Calu3 (cell line): Measurements from ENCODE around the gene XBP1. TPM values are rescaled to one million over a fixed set of nuclear protein-coding genes. Genes with fewer than 3 reads are reported as not detected.
A peak's percentile ranks its signal among the peaks of the same experiment; 100 is the strongest.
"Not testable (repeated sequence)": the region's sequence is repeated elsewhere in the genome, so short reads cannot be mapped to it uniquely, and the experiment has no call there.

Source experiments
- BruUV-seq: library from RNA; stranded (reverse); fragments of 400-500 nt; replicated peaks from 2 replicates; lab custom pipeline; 2021; lab: Mats Ljungman, UMichigan
- CTCF ChIA-PET: fragments of 300-600 bp; sonication (Branson Sonifier 250); formaldehyde crosslinking; loops from one replicate; lab custom pipeline; 2022; ENCODE audit warnings: antibody characterized with exemption; lab: Charles Lee
- DNase-seq: peaks from one replicate; pipeline ENCODE4 v3.0.0; 2022
- H3K27ac Mint-ChIP-seq: one replicate; pipeline ENCODE4 v1.8.0; 2022; ENCODE audit warnings: mixed read lengths; ENCODE audit not compliant: unreplicated experiment
- H3K27me3 Mint-ChIP-seq: one replicate; pipeline ENCODE4 v1.8.0; 2022; ENCODE audit warnings: mixed read lengths; ENCODE audit not compliant: unreplicated experiment
- H3K36me3 Mint-ChIP-seq: one replicate; pipeline ENCODE4 v1.8.0; 2022; ENCODE audit warnings: mild to moderate bottlenecking, moderate library complexity, mixed read lengths; ENCODE audit not compliant: insufficient read depth, unreplicated experiment
- H3K4me1 Mint-ChIP-seq: one replicate; pipeline ENCODE4 v1.8.0; 2022; ENCODE audit warnings: mild to moderate bottlenecking, low read depth, mixed read lengths; ENCODE audit not compliant: unreplicated experiment
- H3K4me3 Mint-ChIP-seq: one replicate; pipeline ENCODE4 v1.8.0; 2022; ENCODE audit warnings: mild to moderate bottlenecking, low read depth, moderate library complexity, mixed read lengths; ENCODE audit not compliant: unreplicated experiment
- H3K9me3 Mint-ChIP-seq: one replicate; pipeline ENCODE4 v1.8.0; 2022; ENCODE audit warnings: low read depth, mixed read lengths; ENCODE audit not compliant: unreplicated experiment
- CTCF ChIP-seq: fragments of 200-600 bp; IDR thresholded peaks from one replicate; pipeline ENCODE4 v1.8.0; 2022; ENCODE audit warnings: antibody characterized with exemption; ENCODE audit not compliant: unreplicated experiment
- intact Hi-C: fragments of 100-400 bp; cut with micrococcal nuclease; formaldehyde crosslinking; loops from one replicate; pipeline ENCODE4 v1.10.0; 2022; ENCODE audit not compliant: unreplicated experiment
- total RNA-seq: library from RNA; stranded (reverse); gene quantifications from 2 replicates; pipeline ENCODE4 v1.2.3, GENCODE V29; 2022

XBP1 gene
- total RNA-seq, 1 experiment from 2014 or later = 179 TPM

- Mint-ChIP-seq H3K4me1 (peaks cover 9% of the 10 kb centered on the region), H3K9me3 (no peaks in the 10 kb centered on the region), H3K4me3 (no peak overlapping the region), H3K27me3 (no peaks in the 10 kb centered on the region), H3K27ac (no peak overlapping the region), H3K36me3 (peaks cover 8% of the 10 kb centered on the region)
- no TSS peak for BruUV-seq
- peak; percentile 74 for DNase-seq
- peak; percentile 95 for TF ChIP-seq CTCF
- intact Hi-C loops = loop anchor here (1.0 to 5.0 kb wide), 3 partner anchors 31 to 229 kb away; partner anchors contain the start of genes CHEK2 and HSCB
- CTCF ChIA-PET = interaction anchor here (0.6 to 1.5 kb wide), 5 partner anchors 11 to 229 kb away, joined by 3 to 7 read pairs (median 3); partner anchors contain the start of gene XBP1
Measured at GRCh38 chr22:28829358-28830181, 29.2 kb upstream of the XBP1 start.

- H3K4me1 Mint-ChIP-seq = peaks cover 9% of the 10 kb centered on the region
- no TSS peak for BruUV-seq
- H3K4me3 Mint-ChIP-seq = no peak overlapping the region
- TF ChIP-seq CTCF = no peak
- DNase-seq = no peak
- H3K27me3 Mint-ChIP-seq = no peaks in the 10 kb centered on the region
- CTCF ChIA-PET = no interaction called here
- H3K36me3 Mint-ChIP-seq = peaks cover 8% of the 10 kb centered on the region
- intact Hi-C loops = loop anchor here (5.0 kb wide), 1 partner anchor 85 kb away; the partner anchor contains the start of genes CHEK2 and HSCB
- H3K27ac Mint-ChIP-seq = no peak overlapping the region
- H3K9me3 Mint-ChIP-seq = no peaks in the 10 kb centered on the region
Measured at GRCh38 chr22:28826921-28827320, 26.6 kb upstream of the XBP1 start.

GRCh38 chr22:28826430-28826829, 26.1 kb upstream of the XBP1 start:
- H3K4me1 Mint-ChIP-seq, CTCF ChIA-PET: not testable (repeated sequence)

GRCh38 chr22:28824455-28824854, 24.1 kb upstream of the XBP1 start:
- BruUV-seq, CTCF ChIA-PET, H3K36me3 Mint-ChIP-seq, DNase-seq, H3K4me1 Mint-ChIP-seq, H3K27ac Mint-ChIP-seq, H3K27me3 Mint-ChIP-seq, intact Hi-C loops, H3K4me3 Mint-ChIP-seq, H3K9me3 Mint-ChIP-seq: not testable (repeated sequence)

More at GRCh38 chr22:28826430-28826829, 26.1 kb upstream of the XBP1 start:
- H3K27ac Mint-ChIP-seq, H3K27me3 Mint-ChIP-seq, H3K4me3 Mint-ChIP-seq, H3K36me3 Mint-ChIP-seq, BruUV-seq, DNase-seq, H3K9me3 Mint-ChIP-seq: not testable (repeated sequence)
- intact Hi-C loops = loop anchor here (5.0 kb wide), 1 partner anchor 84 kb away; the partner anchor contains the start of genes CHEK2 and HSCB

GRCh38 chr22:28822930-28823551, 22.7 kb upstream of the XBP1 start:
- CTCF ChIA-PET = no interaction called here
- DNase-seq = no peak
- BruUV-seq = no TSS peak
- H3K36me3 Mint-ChIP-seq = peaks cover 7% of the 10 kb centered on the region
- peaks cover 19% of the 10 kb centered on the region for H3K4me1 Mint-ChIP-seq
- TF ChIP-seq CTCF = no peak
- no peaks in the 10 kb centered on the region for H3K9me3 Mint-ChIP-seq
- no peak overlapping the region for H3K4me3 Mint-ChIP-seq
- intact Hi-C loops = no loop called here
- H3K27ac Mint-ChIP-seq = no peak overlapping the region
- H3K27me3 Mint-ChIP-seq = no peaks in the 10 kb centered on the region
